GM21390 (cell line): Measurements from ENCODE around the gene USP50.
"Not testable (repeated sequence)": the region's sequence is repeated elsewhere in the genome, so short reads cannot be mapped to it uniquely, and the experiment has no call there.

ENCODE experiments used
- ATAC-seq: cut with Tn5 transposase; IDR thresholded peaks from one replicate; pipeline ENCODE4 v1.9.1; 2021; ENCODE audit not compliant: unreplicated experiment

The USP50 gene

GRCh38 chr15:50505656-50506055 lies 40.8 kb downstream of the USP50 start:
- not testable (repeated sequence) for ATAC-seq

DNA sequence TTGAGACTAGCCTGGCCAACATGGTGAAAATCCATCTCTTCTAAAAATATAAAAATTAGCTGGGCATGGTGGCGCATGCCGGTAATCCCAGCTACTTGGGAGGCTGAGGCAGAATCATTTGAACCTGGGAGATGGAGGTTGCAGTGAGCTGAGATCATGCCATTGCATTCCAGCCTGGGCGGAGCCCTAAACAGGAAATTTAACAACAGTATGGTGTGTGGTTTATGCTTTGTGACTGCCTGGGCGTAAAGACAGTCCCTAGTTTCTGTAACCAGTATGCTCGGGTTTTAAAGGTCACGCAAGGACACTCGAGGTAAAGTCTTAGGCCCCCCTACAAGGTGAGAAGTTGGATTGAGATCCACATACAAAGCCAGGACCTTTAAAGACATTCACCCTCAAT lies 43.3 kb downstream of the USP50 start:
- no peak for ATAC-seq

DNA sequence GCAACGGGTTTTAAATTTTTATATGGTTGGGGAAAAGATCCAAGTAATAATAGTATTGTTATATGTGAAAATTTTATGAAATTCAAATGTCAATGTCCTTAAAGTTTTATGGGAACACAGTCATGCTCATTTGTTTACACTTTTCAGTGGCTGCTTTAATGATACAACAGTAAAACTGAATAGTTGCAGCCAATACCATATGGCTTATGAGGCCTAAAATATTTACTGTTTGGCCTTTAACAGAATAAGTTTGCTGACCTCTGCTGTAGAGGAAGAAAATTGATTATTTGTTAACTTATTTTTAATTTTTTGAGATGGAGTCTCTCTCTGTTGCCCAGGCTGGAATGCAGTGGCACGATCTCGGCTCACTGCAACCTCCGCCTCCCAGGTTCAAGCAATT lies 44.7 kb downstream of the USP50 start:
- no peak for ATAC-seq

- no peak for ATAC-seq
Measured at GRCh38 chr15:50500352-50500751, 46.1 kb downstream of the USP50 start.

- ATAC-seq: no peak
Measured at GRCh38 chr15:50496692-50497091, 49.8 kb downstream of the USP50 start.

GRCh38 chr15:50494547-50494946 lies 51.9 kb downstream of the USP50 start:
- not testable (repeated sequence) for ATAC-seq

- ATAC-seq: no peak
Measured at GRCh38 chr15:50493625-50494024, 52.8 kb downstream of the USP50 start.

GRCh38 chr15:50487287-50487686 lies 59.2 kb downstream of the USP50 start:
- no peak for ATAC-seq

DNA sequence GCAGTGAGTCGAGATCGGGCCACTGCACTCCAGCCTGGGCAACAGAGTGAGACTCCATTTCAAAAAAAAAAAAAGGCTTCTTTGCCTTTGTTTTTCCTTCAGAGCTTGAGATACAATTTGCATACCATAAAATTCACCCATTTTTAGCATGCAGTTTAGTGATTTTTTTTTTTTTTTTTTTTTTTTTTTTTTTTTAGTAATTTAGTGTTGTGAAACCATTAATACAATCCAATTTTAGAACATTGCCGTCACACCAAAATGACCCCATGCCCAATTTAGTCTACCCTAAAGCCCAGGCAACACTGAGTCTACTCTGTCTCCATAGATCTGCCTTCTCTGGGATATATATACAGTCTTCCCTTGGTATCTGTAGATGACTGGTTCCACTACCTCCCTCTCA lies 61.1 kb downstream of the USP50 start:
- ATAC-seq: no peak

GRCh38 chr15:50484781-50485180 lies 61.7 kb downstream of the USP50 start:
- ATAC-seq: peak; percentile 70

DNA sequence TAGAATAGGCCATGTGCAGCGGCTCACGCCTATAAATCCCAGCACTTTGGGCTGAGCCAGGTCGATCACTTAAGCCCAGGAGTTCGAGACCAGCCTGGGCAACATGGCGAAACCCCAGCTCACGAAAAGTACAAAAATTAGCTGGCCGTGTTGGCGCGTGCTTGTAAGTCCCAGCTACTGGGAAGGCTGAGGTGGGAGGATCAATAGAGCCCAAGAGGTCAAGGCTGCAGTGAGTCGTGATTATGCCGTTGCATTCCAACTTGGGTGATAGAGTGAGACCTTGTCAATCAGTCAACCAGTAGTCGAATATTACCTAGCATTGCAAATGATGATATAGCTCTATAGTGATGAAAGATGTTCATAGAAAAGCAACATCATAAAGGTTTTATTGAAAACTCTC lies 70.3 kb downstream of the USP50 start:
- no peak for ATAC-seq

DNA sequence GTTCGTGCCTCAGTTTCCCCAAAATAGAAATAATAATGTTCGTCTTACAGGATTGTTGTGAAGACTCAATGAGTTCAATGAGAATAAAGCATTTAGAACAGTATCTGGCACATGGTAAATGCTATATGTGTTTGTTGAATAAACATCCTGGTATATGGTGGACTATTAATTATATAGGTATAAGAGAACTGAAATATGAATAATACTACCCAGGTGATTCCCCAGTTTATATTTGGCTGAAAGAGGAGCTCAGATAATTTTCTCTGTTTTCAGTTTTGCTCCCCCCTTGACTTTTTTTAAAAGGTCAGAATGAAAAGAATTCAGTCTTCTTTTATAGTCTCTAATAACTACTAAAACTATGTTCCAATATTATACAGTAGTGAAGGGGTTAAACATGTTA lies 75.4 kb downstream of the USP50 start:
- no peak for ATAC-seq

DNA sequence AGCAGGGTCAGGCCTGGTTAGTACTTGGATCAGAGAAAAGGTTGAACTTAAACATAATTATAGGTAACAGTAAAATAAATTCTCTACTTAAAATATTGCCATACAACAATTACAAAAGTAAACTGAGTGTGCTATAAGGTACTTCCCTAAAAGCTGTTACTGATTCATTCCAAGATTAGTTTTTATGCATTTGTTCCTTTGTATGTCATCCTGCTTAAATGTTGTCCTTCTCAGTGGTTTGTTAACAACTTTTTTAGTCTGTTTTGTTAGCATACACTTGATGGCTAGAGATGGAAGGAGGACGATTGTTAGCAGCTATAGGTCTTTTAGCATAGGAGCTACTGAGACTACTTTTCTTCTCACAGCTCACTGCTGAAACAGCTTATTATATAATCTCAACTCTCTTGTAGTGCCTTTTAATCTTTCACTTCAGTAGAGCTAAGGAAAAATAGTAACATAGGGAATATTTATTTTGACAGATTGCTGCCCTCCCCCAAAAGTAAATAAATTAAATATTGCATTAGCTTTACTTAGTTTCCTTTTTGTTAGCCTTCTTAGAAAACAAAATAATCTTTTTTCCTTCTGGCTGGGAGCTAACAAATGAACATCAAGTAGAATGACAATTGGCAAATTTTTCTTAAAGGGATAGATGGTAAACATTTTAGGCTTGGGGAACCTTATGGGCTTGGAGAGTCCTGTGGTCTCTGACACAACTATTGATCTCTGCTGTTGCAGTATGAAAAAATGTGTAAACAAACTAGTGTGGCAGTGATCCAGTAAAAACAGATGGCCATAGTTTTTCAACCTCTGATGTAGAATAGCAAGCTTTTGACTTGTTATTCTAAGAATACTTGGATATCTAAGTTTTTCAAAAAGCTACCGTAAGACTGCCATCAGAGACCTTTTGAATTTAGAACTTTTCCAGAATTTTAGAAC lies 82.8 kb downstream of the USP50 start:
- ATAC-seq: no peak

GRCh38 chr15:50458348-50459112 lies 87.9 kb downstream of the USP50 start:
- ATAC-seq: no peak

GRCh38 chr15:50452927-50453326 lies 93.5 kb downstream of the USP50 start:
- no peak for ATAC-seq
